Measurements from ENCODE around the gene MOBP. TPM values are rescaled to one million over a fixed set of nuclear protein-coding genes. Genes with fewer than 3 reads are reported as not detected.
"Not testable (repeated sequence)": the region's sequence is repeated elsewhere in the genome, so short reads cannot be mapped to it uniquely, and the experiment has no call there.

The MOBP gene
- total RNA-seq, 1 donor: not detected

DNA sequence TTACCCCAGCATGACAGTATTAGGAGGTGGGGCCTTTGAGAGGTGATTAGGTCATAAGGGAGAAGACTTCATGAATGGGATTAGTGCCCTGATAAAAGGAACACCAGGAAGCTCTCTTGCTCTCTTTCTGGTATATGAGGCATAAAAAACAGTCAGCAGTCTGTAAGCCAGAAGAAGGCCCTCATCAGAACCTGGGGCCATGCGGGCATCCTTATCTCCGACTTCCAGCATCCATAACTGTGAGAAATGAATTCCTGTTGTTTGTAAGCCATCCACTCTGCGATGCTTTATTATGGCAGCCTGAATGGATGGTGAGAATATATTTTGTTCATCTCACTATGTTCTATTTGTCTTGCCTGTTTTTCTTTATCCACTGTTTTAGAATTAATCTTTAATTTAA, 17.7 kb upstream of the MOBP start:
- TF ChIP-seq, protein P1, sequence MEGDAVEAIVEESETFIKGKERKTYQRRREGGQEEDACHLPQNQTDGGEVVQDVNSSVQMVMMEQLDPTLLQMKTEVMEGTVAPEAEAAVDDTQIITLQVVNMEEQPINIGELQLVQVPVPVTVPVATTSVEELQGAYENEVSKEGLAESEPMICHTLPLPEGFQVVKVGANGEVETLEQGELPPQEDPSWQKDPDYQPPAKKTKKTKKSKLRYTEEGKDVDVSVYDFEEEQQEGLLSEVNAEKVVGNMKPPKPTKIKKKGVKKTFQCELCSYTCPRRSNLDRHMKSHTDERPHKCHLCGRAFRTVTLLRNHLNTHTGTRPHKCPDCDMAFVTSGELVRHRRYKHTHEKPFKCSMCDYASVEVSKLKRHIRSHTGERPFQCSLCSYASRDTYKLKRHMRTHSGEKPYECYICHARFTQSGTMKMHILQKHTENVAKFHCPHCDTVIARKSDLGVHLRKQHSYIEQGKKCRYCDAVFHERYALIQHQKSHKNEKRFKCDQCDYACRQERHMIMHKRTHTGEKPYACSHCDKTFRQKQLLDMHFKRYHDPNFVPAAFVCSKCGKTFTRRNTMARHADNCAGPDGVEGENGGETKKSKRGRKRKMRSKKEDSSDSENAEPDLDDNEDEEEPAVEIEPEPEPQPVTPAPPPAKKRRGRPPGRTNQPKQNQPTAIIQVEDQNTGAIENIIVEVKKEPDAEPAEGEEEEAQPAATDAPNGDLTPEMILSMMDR (IDR thresholded peaks at IDR 0.05; ENCODE audit: insufficient read depth, low read depth, low read length): no peak
- DNase-seq (ENCODE audit: low read depth): no peak
- no peak overlapping the region for H3K4me3 ChIP-seq (ENCODE audit: low read depth, low read length)

DNA sequence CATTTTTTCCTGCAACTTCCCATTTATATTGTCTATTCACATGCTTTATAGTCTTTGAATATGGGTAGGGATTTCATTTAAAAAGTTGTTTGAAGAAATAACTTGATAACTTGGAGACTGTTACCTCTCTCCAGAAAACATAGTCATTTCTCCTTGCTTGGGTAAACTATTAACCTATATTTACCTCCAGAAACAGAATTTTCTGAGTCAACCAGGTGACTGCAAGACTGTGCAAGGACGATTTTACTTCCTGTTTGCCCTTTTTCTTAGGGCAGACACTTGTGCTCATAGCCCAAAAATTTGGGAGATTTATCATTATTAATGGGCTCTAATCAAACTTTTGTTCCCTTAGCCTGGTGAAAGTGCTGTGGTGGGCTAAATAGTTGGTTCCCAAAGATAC, 14.3 kb upstream of the MOBP start:
- TF ChIP-seq, protein P1 (IDR thresholded peaks at IDR 0.05; ENCODE audit: insufficient read depth, low read depth, low read length): no peak
- DNase-seq (ENCODE audit: low read depth): no peak
- H3K4me3 ChIP-seq (ENCODE audit: low read depth, low read length): no peak overlapping the region

DNA sequence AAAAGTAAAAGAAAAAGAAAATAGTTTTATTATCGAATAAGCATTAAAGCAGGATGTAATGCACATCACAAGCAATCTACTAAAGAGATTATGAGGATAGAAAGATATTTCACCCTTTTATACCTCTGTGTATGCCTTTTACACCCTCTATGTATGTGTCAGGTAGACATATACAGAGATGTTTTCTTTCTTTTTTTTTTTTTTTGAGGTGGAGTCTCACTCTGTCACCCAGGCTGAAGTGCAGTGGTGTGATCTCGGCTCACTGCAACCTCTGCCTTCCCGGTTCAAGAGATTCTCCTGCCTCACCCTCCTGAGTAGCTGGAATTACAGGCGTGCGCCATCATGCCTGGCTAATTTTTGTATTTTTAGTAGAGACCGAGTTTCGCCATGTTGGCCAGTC, 13.6 kb upstream of the MOBP start:
- H3K4me3 ChIP-seq (ENCODE audit: low read depth, low read length); DNase-seq (ENCODE audit: low read depth): not testable (repeated sequence)

DNA sequence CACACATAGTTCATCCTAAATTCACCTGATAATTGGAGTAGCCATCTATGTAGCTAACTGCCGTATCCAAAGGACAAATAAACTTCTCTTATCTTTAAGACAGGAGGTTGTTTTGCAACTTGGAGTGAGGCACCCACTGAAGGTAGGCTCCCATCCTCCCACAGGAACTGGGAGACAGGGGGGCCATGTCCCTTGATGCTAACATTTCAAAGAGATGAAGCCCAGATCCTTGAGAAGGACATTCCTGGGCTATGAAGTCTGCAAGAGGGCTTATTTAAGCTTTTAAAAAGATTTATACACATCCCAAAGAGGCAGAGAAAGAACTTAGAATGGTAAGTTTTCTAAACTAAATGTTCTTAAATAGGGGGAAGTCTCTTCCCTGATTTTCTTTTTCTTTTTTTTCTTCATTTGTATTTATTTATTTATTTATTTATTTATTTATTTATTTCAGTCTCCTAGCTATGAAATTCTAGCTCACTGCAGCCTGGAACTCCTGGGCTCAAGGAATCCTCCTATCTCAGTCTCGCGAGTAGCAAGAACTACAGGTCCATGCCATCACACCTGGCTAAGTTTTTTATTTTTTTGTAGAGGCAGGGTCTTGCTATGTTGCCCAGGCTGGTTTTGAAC, 12.8 kb upstream of the MOBP start:
- no peak for DNase-seq (ENCODE audit: low read depth)
- TF ChIP-seq, protein P1 (IDR thresholded peaks at IDR 0.05; ENCODE audit: insufficient read depth, low read depth, low read length): no peak
- no peak overlapping the region for H3K4me3 ChIP-seq (ENCODE audit: low read depth, low read length)

DNA sequence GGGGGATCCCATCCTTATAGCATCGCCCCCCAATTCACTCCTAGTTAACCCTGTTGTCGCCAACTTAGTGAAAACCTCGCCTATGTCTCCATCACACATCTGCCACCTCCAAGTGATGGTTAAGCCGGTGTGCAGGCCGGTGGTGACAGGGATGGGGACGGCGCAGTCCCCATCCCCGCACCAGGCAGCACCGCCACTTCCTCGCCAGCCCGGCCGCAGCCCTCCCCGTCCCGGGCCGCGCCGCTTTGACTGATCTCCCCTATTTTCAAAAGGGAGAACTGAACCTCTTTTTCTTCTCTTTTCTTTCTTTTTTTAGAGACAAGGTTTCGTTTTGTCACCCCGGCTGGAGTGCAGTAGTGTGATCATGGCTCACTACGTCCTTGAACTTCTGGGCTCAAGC, 11.3 kb upstream of the MOBP start:
- no peak for DNase-seq (ENCODE audit: low read depth)
- H3K4me3 ChIP-seq (ENCODE audit: low read depth, low read length): no peak overlapping the region
- TF ChIP-seq, protein P1 (IDR thresholded peaks at IDR 0.05; ENCODE audit: insufficient read depth, low read depth, low read length): no peak

DNA sequence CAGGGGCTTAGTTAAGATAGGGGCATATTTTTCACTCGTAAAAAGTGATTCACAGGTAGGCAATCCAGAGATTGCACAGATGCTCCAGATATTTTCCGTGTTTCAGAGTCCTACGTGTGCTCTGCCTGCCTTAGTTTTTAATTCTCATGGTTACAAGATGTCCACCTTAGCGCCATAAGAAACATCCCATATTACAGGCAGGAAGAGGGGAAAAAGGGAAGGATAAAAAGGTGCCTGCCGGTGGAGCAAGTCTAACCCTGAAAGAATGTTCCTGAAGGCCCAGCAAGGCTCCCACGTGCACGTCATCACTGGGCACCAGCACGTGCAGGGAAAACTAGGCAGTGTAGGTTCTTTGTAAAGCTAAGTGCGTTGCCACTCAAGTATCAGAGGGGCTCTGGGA, 10.1 kb upstream of the MOBP start:
- TF ChIP-seq, protein P1 (IDR thresholded peaks at IDR 0.05; ENCODE audit: insufficient read depth, low read depth, low read length): no peak
- DNase-seq (ENCODE audit: low read depth): no peak
- no peak overlapping the region for H3K4me3 ChIP-seq (ENCODE audit: low read depth, low read length)

DNA sequence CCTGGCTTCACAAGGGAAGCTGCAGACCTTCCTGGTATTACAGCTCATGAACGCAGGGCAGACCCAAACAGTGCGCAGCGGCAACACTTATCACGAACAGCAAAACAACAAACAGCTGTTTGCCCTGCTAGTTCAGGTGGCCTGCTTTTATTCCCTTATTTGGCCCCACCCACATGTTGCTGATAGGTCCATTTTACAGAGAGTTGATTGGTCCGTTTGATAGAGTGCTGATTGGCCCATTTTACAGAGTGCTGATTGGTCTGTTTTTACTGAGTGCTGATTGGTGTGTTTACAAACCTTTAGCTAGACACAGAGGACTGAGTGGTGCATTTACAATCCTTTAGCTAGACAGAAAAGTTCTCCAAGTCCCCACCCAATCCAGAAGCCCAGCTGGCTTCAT, 8.9 kb upstream of the MOBP start:
- DNase-seq (ENCODE audit: low read depth); H3K4me3 ChIP-seq (ENCODE audit: low read depth, low read length): not testable (repeated sequence)

DNA sequence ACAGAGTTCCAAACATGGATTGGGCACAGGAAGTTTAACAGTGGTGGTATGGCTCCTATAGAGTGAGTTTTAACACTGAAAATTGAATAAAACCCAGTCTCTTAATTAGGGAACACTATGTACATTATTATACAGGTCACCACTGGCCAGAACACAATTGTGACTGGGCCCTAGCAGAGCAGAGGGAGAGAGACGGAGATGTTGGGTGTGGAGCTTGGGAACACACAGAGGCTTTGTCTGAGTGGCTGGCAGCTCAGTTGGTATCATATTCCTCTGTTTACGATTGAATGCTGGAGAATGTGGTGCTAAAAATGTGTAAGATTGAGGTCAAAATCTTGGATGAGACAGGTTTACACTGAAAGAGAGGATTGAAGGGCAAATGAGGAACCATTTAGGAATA, 6.8 kb upstream of the MOBP start:
- no peak for DNase-seq (ENCODE audit: low read depth)
- no peak overlapping the region for H3K4me3 ChIP-seq (ENCODE audit: low read depth, low read length)
- TF ChIP-seq, protein P1 (IDR thresholded peaks at IDR 0.05; ENCODE audit: insufficient read depth, low read depth, low read length): no peak
